EL (cell line): ENCODE data around the gene AR.

ENCODE experiments used
- DNase-seq: peaks from one replicate; pipeline ENCODE4 v3.0.0-alpha.2; 2016

AR gene

DNA sequence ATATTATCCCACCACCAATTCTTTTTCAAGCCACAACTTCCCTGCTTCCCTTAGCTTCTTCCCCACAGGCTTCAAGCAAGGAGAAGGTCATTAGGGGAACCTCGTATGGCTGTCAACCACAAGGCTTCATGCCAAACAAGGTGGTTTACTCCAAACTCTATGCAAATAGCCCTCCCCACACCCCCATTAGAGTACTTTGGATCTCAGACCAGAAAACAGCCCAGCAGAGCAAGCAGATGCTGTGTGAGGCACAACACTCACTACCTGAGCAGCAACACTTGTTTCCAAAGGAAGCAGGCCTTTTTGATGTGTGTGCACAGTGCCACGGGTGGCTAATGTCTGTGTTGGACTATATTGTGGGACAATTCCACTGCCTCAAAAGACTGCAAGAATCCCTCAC, 189.0 kb downstream of the AR start:
- no peak for DNase-seq

DNA sequence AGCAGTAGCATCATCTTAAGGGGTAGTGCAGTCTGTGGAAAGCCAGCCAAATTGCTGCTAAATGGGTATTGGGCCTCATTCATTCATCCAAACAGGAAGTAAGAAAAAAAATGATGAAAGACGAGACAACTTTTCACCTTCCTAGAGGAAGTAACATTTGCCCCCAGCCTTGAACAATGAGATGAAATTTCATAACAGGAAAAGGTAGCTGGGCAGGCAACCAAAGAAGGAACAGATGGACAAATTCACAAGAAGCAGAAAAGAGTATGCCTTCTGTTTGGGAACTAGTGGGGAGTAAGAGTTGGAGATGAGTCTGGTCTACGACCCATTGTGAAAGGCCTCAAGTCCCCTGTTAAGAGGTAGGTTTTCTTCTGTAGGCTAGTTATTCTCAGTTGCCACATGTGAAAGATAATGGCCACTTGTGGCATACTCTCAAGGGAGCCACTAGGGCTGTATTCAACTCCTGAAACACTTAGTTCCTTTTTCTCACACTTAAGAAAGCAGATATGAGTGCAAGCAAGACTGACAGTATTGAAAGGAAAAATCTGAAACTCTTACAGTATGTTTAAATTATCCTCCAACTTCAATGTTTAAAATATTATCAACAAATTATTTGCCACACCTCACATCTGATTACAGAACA, 190.4 kb downstream of the AR start:
- no peak for DNase-seq

DNA sequence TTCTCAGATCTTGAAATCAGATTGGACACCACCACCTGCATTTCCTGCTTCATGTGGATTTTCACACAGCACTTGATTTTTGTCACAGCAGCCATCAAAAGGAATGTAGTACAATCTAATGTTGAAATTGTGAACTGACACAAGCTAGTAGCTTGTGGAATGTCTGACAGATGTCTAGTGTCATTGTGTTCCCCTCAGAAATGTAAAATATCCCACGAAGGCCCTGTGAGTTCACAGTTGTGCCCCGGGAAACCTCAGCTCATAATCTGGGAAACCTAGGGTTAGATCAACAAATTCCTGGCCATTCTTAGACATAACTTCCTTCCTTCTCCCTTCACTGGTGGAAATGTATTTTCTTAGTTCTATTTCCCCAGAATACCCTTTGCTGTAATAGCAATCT, 205.7 kb downstream of the AR start:
- no peak for DNase-seq

DNA sequence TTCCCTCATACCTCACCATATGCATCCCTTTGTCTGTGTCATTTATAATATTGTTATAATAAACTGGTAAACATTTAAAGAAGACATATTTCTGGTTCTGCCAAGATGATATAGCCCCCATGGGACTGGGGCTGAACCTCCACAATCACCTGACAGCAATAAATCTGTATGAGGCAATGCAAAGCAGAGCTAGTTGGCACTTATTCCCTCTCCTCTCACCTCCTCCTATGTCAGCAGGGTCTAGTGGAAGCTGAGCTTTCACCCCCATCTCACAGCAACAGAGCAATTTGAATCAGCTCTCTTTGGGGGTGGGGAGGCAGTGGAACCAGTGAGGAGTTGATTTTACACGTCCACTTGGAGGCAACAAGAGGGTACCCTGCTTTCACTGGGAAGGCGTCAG, 206.9 kb downstream of the AR start:
- no peak for DNase-seq

DNA sequence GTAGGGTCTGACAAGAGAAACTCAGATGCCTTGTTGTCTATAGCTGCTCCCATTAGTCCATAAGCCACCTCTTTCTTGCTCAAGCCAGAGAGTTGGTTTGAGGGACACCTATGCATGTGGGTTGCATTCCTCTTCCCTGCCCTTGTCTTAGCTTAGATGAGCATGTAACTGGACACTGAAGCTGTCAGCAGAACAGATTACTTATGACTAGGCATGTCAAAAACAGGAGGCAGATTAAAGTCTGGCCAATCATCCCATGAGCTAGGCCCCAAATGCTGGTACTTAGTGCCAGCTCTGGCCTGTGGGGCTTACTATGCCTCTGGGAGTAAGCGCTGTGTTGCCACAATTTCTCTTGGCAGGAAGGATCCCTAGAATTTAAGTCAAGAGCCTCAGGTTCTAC, 215.2 kb downstream of the AR start:
- DNase-seq: no peak

DNA sequence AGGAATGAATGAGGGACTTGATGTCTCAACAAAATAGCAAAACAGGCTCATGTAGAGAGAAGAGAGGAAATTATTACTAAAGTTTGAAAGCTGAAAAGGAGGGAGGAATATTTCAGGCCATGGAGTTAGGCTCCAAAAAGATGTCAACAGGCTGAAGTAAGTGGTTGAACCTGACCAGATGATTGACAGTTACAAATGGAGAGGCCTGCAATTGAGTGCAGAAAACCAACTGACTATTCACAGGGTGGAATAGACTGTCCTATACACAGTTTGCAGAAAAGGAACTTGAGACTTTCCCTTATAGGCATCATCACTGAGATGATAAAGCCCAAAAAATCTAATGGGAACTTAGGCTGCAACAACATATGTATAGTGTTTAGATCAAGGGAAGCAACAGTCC, 233.3 kb downstream of the AR start:
- no peak for DNase-seq

DNA sequence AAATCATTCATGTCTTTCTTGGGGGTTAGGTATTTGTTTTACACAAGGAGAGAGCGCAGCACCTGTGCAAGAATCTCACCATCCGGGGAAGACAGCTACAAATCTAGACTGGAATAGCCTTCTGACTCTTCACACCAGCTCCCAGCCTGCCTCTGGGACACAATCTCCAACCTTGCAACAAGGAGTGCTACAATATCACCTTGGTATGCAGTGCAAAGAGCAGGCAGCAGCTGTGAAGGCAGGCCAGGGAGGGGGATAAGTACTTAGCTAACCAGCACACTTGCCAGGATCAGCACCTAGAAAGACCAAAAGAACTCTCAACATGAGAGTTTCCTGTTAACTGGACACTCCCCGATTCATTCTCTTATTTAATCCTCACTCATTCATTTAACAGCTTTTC, 235.3 kb downstream of the AR start:
- DNase-seq: no peak
